HG03095 (cell line): ENCODE results near the gene RMND5A.
A peak's percentile ranks its signal among the peaks of the same experiment; 100 is the strongest.

Experiments
- ATAC-seq: cut with Tn5 transposase; IDR thresholded peaks from one replicate; pipeline ENCODE4 v1.9.1; 2021; ENCODE audit warnings: moderate library complexity; ENCODE audit not compliant: unreplicated experiment

Gene RMND5A

GRCh38 chr2:86790676-86791572 is 70.8 kb downstream of the RMND5A start, which contains the start of gene CD8A:
TSS of gene CD8A (minus strand) at chr2:86790913. CDS start at chr2:86790825, 88 bp downstream.
- ATAC-seq = no peak

- ATAC-seq = no peak
These were observed 71.5 kb downstream of the RMND5A start for GRCh38 chr2:86791573-86791972.

- ATAC-seq = no peak
These were observed 73.7 kb downstream of the RMND5A start for GRCh38 chr2:86793752-86794151.

- ATAC-seq = no peak
These were observed 74.8 kb downstream of the RMND5A start for GRCh38 chr2:86794861-86795260.

- no peak for ATAC-seq
These were observed 80.9 kb downstream of the RMND5A start for GRCh38 chr2:86800856-86801567.

- no peak for ATAC-seq
These were observed 86.2 kb downstream of the RMND5A start for GRCh38 chr2:86806059-86806857.

- no peak for ATAC-seq
These were observed 87.0 kb downstream of the RMND5A start for GRCh38 chr2:86807133-86807467.

GRCh38 chr2:86807468-86808275 is 87.6 kb downstream of the RMND5A start:
- no peak for ATAC-seq

- peak; percentile 91 for ATAC-seq
These were observed 88.4 kb downstream of the RMND5A start for GRCh38 chr2:86808315-86809161.

- no peak for ATAC-seq
These were observed 89.5 kb downstream of the RMND5A start for GRCh38 chr2:86809481-86810121.

- no peak for ATAC-seq
These were observed 95.5 kb downstream of the RMND5A start for GRCh38 chr2:86815611-86816010.

GRCh38 chr2:86818114-86818801 is 98.2 kb downstream of the RMND5A start:
- ATAC-seq = no peak

GRCh38 chr2:86818957-86819356 is 98.9 kb downstream of the RMND5A start:
- ATAC-seq = no peak

- ATAC-seq = no peak
These were observed 101.2 kb downstream of the RMND5A start for GRCh38 chr2:86821306-86821705.

GRCh38 chr2:86821842-86822241 is 101.8 kb downstream of the RMND5A start:
- ATAC-seq = no peak

GRCh38 chr2:86822668-86823345 is 102.7 kb downstream of the RMND5A start:
- no peak for ATAC-seq

GRCh38 chr2:86825036-86825692 is 105.1 kb downstream of the RMND5A start:
- ATAC-seq = no peak
